ENCODE data around the gene TMED10.

TMED10 gene

GRCh38 chr14:75176142-75176820, at the start of gene TMED10:
Gene TMED10, minus strand, starts transcription at chr14:75176612. Its CDS starts 33 bp downstream, at chr14:75176579.
- DNase-seq (ENCODE audit: low spot score): peak; percentile 87

- DNase-seq (ENCODE audit: low spot score): no peak
These were observed 48.1 kb upstream of the TMED10 start for GRCh38 chr14:75224561-75224960.

GRCh38 chr14:75223664-75224154, 47.3 kb upstream of the TMED10 start:
- DNase-seq (ENCODE audit: low spot score): no peak

- peak; percentile 32 for DNase-seq (ENCODE audit: low spot score)
These were observed 45.8 kb upstream of the TMED10 start for GRCh38 chr14:75222208-75222701.

- DNase-seq (ENCODE audit: low spot score): no peak
These were observed 45.4 kb upstream of the TMED10 start for GRCh38 chr14:75221797-75222196.

GRCh38 chr14:75220156-75220555, 43.7 kb upstream of the TMED10 start:
- DNase-seq (ENCODE audit: low spot score): no peak

GRCh38 chr14:75217508-75218206, 41.2 kb upstream of the TMED10 start:
- no peak for DNase-seq (ENCODE audit: low spot score)

GRCh38 chr14:75216427-75217006, 40.1 kb upstream of the TMED10 start:
- DNase-seq (ENCODE audit: low spot score): no peak

GRCh38 chr14:75215520-75215919, 39.1 kb upstream of the TMED10 start:
- DNase-seq (ENCODE audit: low spot score): no peak

GRCh38 chr14:75214558-75214957, 38.1 kb upstream of the TMED10 start:
- no peak for DNase-seq (ENCODE audit: low spot score)

- DNase-seq (ENCODE audit: low spot score): no peak
These were observed 36.8 kb upstream of the TMED10 start for GRCh38 chr14:75213172-75213571.

- no peak for DNase-seq (ENCODE audit: low spot score)
These were observed 32.4 kb upstream of the TMED10 start for GRCh38 chr14:75208843-75209242.

- DNase-seq (ENCODE audit: low spot score): no peak
These were observed 29.8 kb upstream of the TMED10 start for GRCh38 chr14:75206190-75206589.

- DNase-seq (ENCODE audit: low spot score): peak; percentile 81
These were observed 29.2 kb upstream of the TMED10 start for GRCh38 chr14:75205591-75205990.

GRCh38 chr14:75204116-75204515, 27.7 kb upstream of the TMED10 start:
- DNase-seq (ENCODE audit: low spot score): no peak

GRCh38 chr14:75202657-75203056, 26.2 kb upstream of the TMED10 start:
- no peak for DNase-seq (ENCODE audit: low spot score)

GRCh38 chr14:75201087-75201486, 24.7 kb upstream of the TMED10 start:
- DNase-seq (ENCODE audit: low spot score): no peak

GRCh38 chr14:75200451-75200850, 24.0 kb upstream of the TMED10 start:
- no peak for DNase-seq (ENCODE audit: low spot score)

GRCh38 chr14:75198291-75198933, 22.0 kb upstream of the TMED10 start:
- no peak for DNase-seq (ENCODE audit: low spot score)

- no peak for DNase-seq (ENCODE audit: low spot score)
These were observed 20.9 kb upstream of the TMED10 start for GRCh38 chr14:75197338-75197737.

- DNase-seq (ENCODE audit: low spot score): no peak
These were observed 20.1 kb upstream of the TMED10 start for GRCh38 chr14:75196468-75196867.

GRCh38 chr14:75196064-75196463, 19.7 kb upstream of the TMED10 start:
- DNase-seq (ENCODE audit: low spot score): no peak

Measured in RKO (cell line).